SW480 (cell line): ENCODE data around the gene CYB561A3.

ENCODE experiments used
- DNase-seq: peaks from one replicate; pipeline ENCODE4 v3.0.0-alpha.2; 2016; ENCODE audit warnings: low spot score

CYB561A3 gene

DNA sequence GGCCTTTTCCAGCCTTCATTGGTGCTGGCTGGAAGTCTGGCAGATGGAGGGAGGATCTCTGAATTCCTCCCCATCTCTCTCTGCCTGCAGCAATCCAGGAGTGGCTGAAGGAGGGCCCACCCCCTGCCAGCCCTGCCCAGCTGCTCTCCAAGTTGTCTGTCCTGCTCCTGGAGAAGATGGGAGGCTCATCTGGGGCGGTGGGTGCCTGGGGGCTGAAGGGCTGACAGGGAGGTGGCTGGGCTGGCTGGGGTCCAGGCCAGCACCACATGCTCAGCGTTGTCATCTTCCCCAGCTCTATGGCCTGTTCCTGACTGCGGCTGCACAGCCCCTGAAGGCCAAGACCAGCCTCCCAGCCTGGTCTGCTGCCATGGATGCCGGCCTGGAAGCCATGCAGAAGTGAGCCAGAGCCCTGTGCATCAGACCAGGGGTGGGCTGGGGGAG, 16.5 kb downstream of the CYB561A3 start:
- DNase-seq = no peak

DNA sequence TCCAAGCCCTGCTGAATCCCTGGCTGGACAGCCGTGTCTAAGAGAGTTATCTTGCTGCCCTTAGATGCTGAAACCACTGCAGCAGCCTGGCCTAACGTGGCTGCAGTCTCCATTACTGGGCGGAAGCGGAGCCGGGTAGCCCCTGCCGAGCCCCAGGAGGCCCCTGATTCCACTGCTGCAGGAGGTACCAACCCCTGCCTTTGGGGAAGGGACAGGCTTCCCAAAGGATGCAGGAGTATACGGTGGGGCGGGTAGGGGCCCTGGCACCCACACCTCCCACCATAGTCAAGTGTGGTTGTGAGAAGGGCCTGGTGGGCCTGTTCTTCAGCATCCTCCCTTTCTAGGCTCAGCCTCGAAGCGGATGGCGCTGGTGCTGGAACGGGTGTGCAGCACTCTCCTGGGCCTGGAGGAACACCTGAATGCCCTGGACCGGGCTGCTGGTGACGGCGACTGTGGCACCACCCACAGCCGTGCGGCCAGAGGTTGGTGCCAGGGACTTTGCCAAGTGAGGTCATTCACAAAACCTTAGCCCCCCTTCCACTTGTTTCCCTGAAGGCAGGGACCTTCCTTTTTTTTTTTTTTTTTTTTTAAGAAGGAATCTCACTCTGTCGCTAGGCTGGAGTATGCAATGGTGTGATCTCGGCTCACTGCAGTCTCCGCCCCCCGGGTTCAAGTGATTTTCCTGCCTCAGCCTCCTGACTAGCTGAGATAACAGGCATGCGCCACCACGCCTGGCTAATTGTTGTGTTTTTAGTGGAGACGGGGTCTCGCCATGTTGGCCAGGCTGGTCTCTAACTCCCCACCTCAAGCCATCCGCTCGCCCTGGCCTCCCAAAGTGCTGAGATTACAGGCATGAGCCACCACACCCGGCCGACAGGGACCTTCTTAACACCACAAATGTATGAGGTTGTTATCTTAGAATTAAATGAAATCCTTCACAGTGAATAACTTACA, 17.6 kb downstream of the CYB561A3 start:
- no peak for DNase-seq

DNA sequence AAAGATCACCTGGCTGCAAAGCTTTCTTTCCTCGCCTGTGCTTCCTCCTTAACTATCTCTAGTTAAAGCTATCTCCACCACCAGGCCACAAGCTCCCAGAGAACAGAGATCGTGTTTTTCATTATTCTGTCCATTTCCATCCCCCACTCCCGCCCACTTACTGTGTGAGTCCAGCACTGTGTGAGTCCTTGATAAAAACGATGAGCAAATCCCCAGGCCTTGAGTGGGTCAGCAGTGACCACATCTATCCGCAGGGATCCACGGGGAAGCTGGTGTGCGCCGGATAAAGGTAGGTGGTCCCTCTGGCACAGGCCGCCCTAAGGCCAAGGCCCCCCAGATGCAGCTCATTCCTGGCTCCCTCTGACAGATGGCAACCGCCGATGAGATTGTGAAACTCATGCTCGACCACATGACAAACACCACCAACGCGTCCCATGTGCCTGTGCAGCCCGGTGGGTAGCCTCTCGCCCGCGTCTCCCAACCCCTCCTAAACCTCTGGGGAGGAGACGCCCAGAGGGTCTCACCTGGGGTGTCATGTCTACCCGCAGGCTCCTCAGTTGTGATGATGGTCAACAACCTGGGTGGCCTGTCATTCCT, 19.4 kb downstream of the CYB561A3 start:
- no peak for DNase-seq

DNA sequence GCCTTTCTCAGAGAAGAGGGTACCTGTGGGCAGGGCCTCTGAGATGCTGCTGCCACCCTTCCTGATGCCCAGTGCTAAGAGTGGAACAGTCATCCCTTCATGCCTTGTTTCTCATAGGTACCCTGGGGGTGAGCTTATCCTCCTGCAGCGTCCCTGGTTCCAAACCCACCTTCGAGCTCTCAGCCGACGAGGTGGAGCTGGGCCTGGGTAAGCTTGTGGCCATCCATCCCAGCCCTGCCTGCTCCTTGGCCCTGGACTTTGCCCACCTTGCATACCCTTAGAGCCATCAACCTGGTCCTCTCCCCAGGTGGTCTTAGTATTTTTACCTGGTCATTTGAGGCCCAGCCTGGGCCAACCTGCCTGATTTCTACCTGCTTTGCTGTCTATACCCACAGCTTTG, 20.0 kb downstream of the CYB561A3 start:
- DNase-seq = no peak

DNA sequence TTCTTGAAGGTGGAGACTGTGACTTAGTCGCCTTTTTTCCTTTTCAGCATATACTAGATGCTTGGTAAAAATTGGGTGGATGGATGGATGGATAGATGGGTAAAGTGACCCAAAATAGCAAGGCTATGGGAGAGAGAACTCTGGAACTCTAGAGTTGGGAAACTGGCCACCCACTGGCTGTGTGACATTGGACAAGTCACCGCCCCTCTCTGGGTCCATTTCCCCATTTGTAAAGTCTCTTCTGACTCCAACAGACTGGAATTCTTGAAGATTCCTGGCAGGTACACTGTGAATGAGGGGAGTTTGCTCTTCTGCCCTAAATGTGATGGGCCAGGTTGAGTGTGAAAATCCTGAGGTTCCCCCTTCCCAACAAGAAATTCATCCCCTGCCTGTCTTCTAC, 20.7 kb downstream of the CYB561A3 start:
- no peak for DNase-seq

DNA sequence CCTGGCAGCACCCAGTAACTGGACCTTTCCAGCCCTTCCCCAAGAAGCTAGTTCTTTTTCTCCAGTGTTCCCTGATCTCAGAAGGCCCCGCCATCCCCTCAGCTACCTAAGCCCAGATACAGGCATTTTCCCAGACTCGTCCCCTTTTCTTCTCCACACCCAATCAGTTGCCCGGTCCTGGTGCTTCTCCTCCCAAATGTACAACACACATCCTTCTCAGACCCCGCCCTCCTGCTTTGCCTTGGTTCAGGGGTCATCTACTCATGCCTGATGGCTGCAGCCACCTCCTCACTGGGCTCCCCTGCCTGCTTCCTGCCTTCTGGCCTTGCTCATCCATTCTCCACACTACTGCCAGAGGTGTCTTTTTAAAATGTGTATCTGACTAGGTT, 22.2 kb downstream of the CYB561A3 start:
- DNase-seq = no peak

DNA sequence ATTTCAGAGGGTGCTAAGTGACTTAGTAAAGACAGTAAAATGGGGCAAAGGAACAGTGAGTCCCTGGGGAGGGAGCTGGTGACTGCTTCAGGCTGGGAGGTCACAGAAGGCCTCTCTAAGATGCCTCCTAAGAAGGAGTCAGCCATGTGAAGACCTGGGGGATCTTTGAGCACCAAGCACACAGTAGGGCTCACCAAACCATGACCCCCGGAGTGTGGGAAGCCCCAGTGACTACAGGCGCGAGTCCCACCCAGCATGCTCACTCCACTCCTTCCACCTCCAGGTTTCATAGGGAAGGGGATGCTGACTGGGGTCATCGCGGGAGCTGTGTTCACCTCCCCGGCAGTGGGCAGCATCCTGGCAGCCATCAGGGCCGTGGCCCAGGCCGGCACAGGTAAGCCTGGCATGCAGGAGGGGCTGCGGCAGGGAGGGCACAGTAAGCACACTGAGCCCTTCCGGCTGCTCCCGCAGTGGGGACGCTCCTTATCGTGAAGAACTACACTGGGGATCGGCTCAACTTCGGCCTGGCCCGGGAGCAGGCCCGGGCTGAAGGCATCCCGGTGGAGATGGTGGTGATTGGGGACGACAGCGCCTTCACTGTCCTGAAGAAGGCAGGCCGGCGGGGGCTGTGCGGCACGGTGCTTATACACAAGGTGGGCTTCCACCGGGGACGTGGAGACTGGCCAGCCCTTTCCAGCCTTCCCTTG, 22.7 kb downstream of the CYB561A3 start:
- DNase-seq = no peak

DNA sequence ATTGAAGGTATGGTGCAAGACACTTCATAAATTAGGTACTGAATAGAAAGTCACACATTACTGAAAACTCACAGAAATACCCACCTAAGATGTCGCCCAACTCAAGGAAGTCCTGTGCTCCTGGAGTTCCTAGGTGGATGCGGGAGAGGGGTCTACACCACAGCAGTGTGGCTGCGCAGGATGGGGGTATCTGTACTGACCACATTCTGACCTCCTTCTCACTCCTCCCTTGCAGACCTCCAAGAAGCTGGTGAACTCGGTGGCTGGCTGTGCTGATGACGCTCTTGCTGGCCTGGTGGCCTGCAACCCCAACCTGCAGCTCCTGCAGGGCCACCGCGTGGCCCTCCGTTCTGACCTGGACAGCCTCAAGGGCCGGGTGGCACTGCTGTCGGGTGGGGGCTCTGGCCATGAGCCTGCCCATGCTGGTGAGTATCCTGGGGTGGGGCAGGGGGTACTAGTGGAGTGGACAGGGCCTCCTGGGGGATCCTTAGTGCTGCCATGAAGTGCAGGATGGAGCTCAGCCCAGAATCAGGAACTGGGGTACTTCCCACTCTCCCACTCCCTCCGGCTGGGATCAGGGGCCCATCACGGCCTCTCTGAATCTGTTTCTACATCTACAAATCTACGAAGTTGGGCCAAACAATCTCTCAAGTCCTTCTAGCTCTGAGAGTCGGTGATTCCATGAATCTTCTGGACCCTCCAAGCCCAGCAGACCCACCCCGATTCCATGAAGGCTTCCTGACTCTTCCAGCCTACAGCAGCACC, 23.8 kb downstream of the CYB561A3 start:
- DNase-seq = no peak

DNA sequence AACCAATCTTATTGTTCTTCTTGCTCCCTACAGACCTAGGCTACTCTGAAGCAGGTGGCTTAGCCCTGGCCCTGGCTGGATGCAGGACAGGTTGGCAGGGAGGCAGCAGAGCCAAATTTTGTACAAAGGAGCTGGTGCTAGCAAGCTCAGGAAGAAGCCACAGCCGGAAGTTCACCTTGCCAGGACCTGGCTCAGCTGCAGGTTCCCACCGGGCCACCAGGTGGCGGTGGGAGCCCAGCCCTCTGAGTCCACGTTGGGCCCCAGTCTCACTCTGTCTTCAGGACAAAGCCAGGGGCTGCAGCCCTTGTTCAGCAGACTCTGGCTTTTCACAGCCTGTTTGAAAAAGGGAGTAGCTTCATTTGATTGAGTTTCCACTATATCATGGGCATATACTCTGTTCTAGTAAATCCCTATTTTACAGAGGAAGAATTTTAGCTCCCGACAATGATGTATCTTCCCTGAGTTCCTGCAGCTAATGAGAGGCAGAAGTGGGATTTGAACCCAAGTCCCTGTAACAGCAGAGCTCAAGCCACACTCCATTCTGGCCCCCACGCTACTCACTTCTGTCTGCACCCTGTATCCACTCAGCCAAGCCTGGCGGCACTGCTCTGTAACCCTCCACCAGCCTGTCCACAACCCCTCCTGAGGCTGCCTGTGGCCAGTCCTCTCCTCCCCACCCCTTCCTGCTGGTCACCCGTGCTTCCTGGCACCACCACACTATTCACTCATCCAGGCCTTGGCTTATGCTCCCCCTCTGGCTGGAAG, 25.3 kb downstream of the CYB561A3 start:
- peak; percentile 81 for DNase-seq

DNA sequence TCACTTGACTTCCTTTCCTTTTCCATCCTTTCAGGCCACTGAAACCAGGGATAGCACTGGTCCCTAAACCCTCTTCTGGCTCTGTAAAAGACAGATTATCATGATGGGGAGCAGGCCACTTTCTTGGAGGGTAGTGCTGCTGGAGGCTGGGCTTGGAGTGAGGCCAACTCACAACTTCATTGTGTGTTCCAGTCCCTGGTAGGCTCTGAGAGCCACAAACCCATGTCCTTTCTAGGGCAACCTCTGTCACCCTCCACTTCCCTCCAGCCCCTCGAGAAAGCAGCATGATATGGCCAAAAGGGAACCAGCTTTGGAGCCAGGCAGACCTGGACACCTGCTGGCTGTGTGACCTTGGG, 26.3 kb downstream of the CYB561A3 start:
- DNase-seq = no peak

DNA sequence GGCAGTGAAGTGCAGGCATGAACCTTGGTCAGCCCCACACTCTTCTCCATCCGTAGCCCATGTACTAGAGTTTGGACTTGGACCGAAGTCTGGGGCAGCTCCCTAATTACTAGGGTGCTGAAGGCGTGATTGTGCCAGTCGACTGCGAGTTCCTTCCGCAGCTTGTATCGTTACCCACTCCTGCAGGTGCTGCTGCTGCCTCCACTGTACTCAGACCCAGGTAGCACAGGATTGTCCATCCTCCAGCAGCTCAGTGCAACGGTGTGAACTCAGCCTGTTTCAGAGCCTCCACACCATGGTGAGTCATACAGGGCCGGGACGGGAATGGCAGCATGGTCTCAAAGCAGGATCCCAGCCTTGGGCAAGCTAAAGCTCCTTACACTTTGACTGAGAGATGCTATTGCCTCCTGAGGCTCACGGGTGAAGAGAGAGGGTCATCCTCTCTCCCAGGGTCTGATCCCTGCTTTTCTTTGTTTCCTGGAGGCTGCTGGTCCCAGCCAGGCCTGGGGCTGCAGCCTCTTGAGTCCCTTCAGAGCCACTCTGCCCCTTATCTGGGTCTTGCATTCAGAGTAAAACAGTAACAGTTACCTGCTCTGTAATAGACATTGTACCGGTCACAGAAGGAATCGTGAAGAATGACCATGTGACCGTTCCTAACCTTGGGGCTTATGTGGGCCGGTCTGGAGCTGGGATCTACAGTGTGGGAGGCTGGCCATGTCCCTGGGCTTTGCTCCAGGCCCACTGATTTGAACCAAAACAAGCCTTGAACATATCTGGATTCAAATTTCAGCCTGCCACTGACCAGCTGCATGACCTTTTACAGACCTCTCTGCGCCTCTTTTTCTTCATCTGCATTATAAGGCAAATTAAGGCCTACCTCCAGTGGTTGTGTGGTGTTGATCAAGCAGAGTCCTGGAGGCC, 27.0 kb downstream of the CYB561A3 start:
- peak; percentile 27 for DNase-seq

DNA sequence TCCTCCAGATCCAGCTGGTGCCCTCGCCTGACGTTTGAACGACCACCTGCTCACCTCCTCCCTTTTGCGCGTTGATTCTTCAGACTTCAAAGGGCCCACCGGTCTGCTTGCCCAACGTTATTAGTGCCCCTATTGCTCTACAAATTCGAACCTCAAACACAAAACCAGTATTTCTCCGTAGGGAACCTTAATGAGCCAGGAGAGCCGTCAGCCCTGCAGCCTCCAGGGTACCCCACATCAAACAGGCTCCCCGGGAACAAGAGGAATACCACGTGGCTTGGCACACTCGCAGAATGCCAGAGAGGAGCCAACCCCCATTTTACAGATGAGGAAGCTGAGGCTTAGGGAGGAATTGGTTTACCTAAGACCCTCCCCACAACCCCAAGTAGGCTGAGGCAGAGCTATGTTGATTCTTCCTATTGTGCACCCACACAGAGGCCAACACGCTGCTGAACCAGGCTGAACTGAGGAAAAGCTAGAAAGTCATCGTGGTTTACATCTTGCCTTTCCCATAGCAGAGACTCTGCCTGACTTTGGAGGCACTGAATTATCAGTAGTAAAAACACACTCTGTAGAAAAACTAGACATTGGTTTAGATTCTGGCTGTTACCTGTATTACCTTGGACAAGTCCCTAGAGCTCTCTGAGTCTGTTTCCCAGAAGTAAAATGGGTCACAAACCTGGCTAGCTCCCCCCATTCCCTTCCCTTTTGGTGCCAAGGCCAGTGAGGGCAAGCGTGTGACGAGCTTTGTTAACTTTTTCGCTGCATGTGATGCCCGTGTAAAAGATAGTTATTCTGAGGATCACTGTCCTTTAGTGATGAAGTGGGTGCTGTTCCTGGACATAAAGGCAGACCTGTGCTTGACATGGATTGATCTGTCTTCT, 27.9 kb downstream of the CYB561A3 start:
- DNase-seq = no peak

DNA sequence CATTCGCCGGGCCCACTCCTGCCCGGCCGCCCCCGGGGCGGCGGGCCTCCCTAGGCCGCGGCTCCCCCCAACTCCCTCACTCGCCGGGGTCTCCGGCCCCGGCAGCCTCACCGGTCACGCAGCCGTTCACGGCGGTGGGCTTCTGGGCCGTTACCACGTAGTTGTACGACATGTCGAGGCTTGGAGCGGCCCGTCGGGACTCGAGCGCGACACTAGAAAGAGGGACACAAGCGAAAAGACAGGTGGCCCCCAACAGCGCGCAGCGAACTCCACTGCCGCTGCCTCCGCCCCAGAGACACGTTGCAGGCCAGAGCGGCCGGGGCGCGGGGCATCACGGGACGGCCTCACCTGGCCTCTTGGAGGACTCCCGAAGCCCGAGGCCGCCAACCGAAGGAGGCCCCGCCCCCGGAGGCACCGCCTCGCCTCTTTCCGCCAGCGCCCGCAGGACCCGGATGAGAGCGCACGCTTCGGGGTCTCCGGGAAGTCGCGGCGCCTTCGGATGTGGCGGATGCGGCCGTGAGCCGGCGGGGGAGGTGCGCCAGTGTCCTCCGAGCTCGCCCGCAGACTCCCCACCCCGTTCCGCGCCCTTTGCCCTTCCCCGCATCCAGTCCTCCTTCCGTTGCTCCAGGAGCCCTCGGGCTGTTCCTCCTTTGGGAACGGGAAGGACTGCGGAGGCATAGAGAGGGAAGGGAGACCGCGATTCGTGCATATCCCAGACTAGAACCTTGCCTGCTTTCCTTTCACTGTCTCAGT, 28.7 kb downstream of the CYB561A3 start, which contains the start of the genes DDB1 and TKFC:
Gene DDB1 (minus strand): TSS at position 309 of the 753 bp plus-strand sequence. CDS start 137 bp downstream, at position 172.
Gene TKFC (plus strand): TSS at position 432 of the 753 bp plus-strand sequence. CDS start 1,501 bp downstream, outside the sequence.
- DNase-seq = peak; percentile 94

DNA sequence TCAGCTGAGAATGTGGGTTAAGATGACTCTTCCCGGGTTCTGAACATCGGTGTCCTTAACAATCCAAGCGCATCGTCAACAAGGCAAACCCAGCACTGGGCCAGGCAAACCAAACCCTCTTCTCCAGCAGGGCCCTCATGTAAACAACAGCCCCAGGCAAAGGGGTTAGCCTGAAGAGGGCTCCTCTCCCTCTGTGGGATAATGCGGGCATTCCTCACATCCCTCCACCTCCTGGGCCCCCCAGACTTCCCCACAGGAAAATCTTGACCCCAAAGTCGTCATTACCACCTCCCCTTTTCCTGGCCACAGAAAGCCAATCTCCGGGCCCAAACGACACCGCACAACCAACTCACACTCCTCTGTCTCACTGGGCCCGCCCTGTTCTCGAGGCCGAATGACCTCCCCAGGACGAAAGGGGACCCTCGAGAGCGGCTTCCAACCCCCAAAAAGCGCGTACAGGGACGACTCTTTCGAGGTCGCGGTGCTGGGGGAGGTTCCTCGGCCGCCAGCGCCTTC, 29.3 kb downstream of the CYB561A3 start:
- DNase-seq = no peak

DNA sequence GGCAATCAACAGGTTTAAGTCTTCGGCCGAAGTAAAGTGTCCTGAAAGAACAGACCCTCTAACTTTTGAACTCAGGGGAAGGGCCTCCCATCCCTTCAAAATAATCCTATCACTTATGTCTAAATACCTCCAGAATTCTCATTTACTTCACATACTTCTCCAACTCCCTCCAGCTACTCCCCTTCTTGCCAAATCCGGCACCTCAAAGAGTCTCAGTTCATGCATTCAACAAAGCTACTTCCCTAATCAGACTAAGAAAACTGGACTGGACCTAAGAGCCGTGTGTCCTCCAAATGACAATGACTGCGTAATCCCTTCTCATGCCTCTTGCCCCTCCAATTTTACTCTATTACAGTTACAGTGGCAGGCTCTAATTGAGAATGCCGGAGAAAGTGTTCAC, 30.0 kb downstream of the CYB561A3 start:
- no peak for DNase-seq

DNA sequence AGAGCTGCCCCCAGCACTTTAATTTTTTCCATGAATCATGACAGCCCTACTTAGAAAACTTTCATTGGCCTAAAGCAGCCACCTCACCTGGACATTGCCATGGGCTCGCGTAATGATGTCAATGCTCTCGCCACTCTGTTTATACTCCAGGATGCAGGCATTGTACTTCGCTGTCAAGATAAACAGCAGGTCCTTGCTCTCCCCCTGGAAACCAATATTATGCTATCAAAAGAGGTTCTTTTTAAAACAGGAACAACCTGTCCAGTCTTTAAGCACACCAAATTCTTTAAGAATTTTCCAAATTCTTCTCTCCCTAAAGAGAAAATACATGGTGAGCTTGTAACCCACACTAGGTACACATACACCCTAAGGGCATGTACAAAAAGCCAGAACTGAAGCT, 31.8 kb downstream of the CYB561A3 start:
- DNase-seq = no peak

DNA sequence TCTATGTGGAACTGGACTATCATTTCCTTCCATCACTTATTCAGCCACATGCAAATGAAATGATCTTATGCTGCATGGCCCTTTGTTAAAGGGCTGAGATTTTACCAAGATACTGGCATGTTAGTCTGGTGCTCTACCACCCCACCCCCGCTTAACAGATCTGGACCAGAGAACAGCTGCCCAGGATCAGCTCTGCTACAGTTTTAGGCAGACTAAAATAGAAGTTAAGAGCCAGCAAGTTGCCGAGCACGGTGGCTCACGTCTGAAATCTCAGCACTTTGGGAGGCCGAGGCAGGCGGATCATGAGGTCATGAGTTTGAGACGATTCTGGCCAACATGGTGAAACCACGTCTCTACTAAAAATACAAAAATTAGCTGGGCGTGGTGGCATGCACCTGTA, 33.3 kb downstream of the CYB561A3 start:
- DNase-seq = no peak

DNA sequence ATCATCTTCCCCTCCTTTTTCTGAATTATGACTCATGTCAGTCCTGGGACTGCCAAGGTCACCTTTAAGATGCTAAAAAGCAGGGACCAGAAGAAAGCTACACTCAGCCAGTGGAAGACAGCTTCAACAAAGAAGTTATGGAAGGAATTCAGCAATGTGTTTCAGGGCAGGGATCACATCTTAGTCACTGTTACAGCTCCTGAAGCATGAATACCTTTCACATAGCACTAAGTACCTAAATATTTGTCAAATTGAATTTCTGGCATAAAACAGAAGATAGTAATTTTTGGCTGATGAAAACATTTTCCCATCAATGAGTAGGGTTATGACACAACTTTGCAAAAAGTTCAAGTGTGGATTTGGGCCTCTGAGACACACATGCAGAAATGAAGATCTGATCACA, 34.0 kb downstream of the CYB561A3 start:
- no peak for DNase-seq
